GM12878 (cell line): Measurements from ENCODE around the gene CDON. TPM values are rescaled to one million over a fixed set of nuclear protein-coding genes. Genes with fewer than 3 reads are reported as not detected.

Experiments
- ATAC-seq: fragments of 200-7000 bp; cut with Tn5 transposase; 3 replicates; pipeline ENCODE4 v1.9.1; 2020; ENCODE audit warnings: mild to moderate bottlenecking, moderate library complexity
- BruUV-seq: library from RNA; stranded (reverse); fragments of 400-500 nt; replicated peaks from 2 replicates; lab custom pipeline; 2021; lab: Mats Ljungman, UMichigan
- CTCF ChIA-PET: fragments of 300-600 bp; sonication (Branson Sonifier 250); formaldehyde crosslinking; extraction: SDS; loops from one replicate; lab custom pipeline; 2021; ENCODE audit warnings: inconsistent platforms; lab: Yijun Ruan, JAX
- POLR2A ChIA-PET: fragments of 350-600 bp; formaldehyde crosslinking; extraction: SDS; loops from one replicate; lab custom pipeline; 2021; ENCODE audit warnings: inconsistent platforms; lab: Charles Lee
- RAD21 ChIA-PET: fragments of 300-600 bp; sonication (Branson Sonifier 250); formaldehyde crosslinking; loops from one replicate; lab custom pipeline; 2023; ENCODE audit warnings: antibody characterized with exemption; ENCODE audit not compliant: unreplicated experiment; lab: Charles Lee
- SMC1A ChIA-PET: fragments of 300-600 bp; sonication (Branson Sonifier 250); formaldehyde crosslinking; loops from one replicate; lab custom pipeline; 2023; ENCODE audit not compliant: unreplicated experiment, uncharacterized antibody; lab: Charles Lee
- DNase-seq: peaks from one replicate; pipeline ENCODE4 v3.0.0-alpha.2; 2011; ENCODE audit warnings: low read depth, low spot score
- FAIRE-seq: peaks from 3 replicates; lab custom pipeline; 2011; peaks lifted over from hg19 to GRCh38; lab: Jason Lieb, UNC
- H2AFZ ChIP-seq: 2 replicates; pipeline ENCODE4 v1.6.0; 2011; ENCODE audit warnings: low read depth, low read length, control low read depth; ENCODE audit not compliant: control insufficient read depth
- H3K27ac ChIP-seq: 2 replicates; pipeline ENCODE4 v1.5.1; 2011; ENCODE audit warnings: control low read depth; ENCODE audit not compliant: control insufficient read depth, insufficient read depth
- H3K27me3 ChIP-seq, 2 experiments: replicated peaks in 1 of 2; 2 replicates each; pipeline versions ENCODE4 v1.6.0 to v1.6.1; 2011; ENCODE audit warnings: low read length in 1 of 2; ENCODE audit not compliant: control insufficient read depth in 2 of 2, insufficient read depth in 2 of 2
- H3K36me3 ChIP-seq, 2 experiments: 2 replicates each; pipeline ENCODE4 v1.5.1; 2011; ENCODE audit warnings: low read length in 1 of 2; ENCODE audit not compliant: control insufficient read depth in 2 of 2, insufficient read depth in 2 of 2
- H3K4me1 ChIP-seq: 2 replicates; pipeline ENCODE4 v1.6.1; 2011; ENCODE audit warnings: mild to moderate bottlenecking, low read length, moderate library complexity, mixed read lengths; ENCODE audit not compliant: control insufficient read depth, insufficient read depth
- H3K4me2 ChIP-seq: 2 replicates; pipeline ENCODE4 v1.6.0; 2011; ENCODE audit warnings: control low read depth; ENCODE audit not compliant: control insufficient read depth, insufficient read depth
- H3K4me3 ChIP-seq: fragments of 200-600 bp; sonication (generic); 2 replicates; pipeline ENCODE4 v1.5.1; 2016
- H3K79me2 ChIP-seq: 2 replicates; pipeline ENCODE4 v1.6.0; 2011; ENCODE audit warnings: low read length; ENCODE audit not compliant: control insufficient read depth, insufficient read depth
- H3K9ac ChIP-seq: 2 replicates; pipeline ENCODE4 v1.8.0; 2011; ENCODE audit warnings: low read length, control low read depth, mixed read lengths; ENCODE audit not compliant: control insufficient read depth, insufficient read depth
- H3K9me3 ChIP-seq: replicated peaks from 3 replicates; pipeline ENCODE4 v1.5.1; 2011; ENCODE audit warnings: mild to moderate bottlenecking, low read length; ENCODE audit not compliant: control insufficient read depth, insufficient read depth
- H4K20me1 ChIP-seq: 2 replicates; pipeline ENCODE4 v1.6.0; 2011; ENCODE audit not compliant: control insufficient read depth, insufficient read depth
- BRCA1 ChIP-seq: IDR thresholded peaks from 2 replicates; pipeline ENCODE4 v1.6.1; 2011; ENCODE audit warnings: low read depth, low read length, improper control_type of control experiment
- CHD1 ChIP-seq: IDR thresholded peaks from 2 replicates; pipeline ENCODE4 v1.6.1; 2012; ENCODE audit warnings: low read depth, low read length, improper control_type of control experiment
- DPF2 ChIP-seq: fragments of 450-650 bp; IDR thresholded peaks from 2 replicates; pipeline ENCODE4 v1.6.1; 2017; ENCODE audit warnings: mild to moderate bottlenecking
- ETV6 ChIP-seq, 2 experiments: fragments of 450-650 bp in 1 of 2; IDR thresholded peaks in 1 of 2; conservative IDR thresholded peaks in 1 of 2; 2 replicates each; pipeline ENCODE4 v1.6.1; 2014; ENCODE audit warnings: antibody characterized with exemption in 1 of 2, borderline replicate concordance in 1 of 2, low read depth in 1 of 2, mild to moderate bottlenecking in 1 of 2, moderate library complexity in 1 of 2
- KLF5 ChIP-seq: fragments of 450-650 bp; IDR thresholded peaks from 2 replicates; pipeline ENCODE4 v1.6.1; 2014; ENCODE audit warnings: mild to moderate bottlenecking; ENCODE audit not compliant: partially characterized antibody
- NFXL1 ChIP-seq: fragments of 450-650 bp; IDR thresholded peaks from 2 replicates; pipeline ENCODE4 v1.6.1; 2017; ENCODE audit warnings: antibody characterized with exemption, mild to moderate bottlenecking, borderline replicate concordance
- NFYA ChIP-seq: IDR thresholded peaks from 2 replicates; pipeline ENCODE4 v1.6.1; 2011; ENCODE audit warnings: low read depth, mild to moderate bottlenecking, low read length, improper control_type of control experiment, borderline replicate concordance
- SIN3A ChIP-seq: IDR thresholded peaks from 2 replicates; pipeline ENCODE4 v1.6.1; 2012; ENCODE audit warnings: low read depth, low read length, improper control_type of control experiment
- SMC3 ChIP-seq: IDR thresholded peaks from 2 replicates; pipeline ENCODE4 v1.6.1; 2011; ENCODE audit warnings: low read length, improper control_type of control experiment, borderline replicate concordance
- SRF ChIP-seq, 2 experiments: IDR thresholded peaks; 2 replicates each; pipeline ENCODE4 v1.6.1; 2011; ENCODE audit warnings: low read depth in 2 of 2, low read length in 2 of 2, mild to moderate bottlenecking in 1 of 2, moderate library complexity in 1 of 2
- TCF3 ChIP-seq: IDR thresholded peaks from 2 replicates; pipeline ENCODE4 v1.6.1; 2012; ENCODE audit warnings: low read depth, mild to moderate bottlenecking, low read length, borderline replicate concordance; ENCODE audit not compliant: insufficient read depth
- WGBS: methylation state at CpG from one replicate; pipeline ENCODE4 v1.1.6; 2016; ENCODE audit warnings: low lambda C conversion rate; ENCODE audit not compliant: insufficient replicate concordance, insufficient coverage; ENCODE audit errors: missing lambda C conversion rate; 5-methylcytosine and 5-hydroxymethylcytosine counted together
- in situ Hi-C: fragments of 300-500 bp; cut with MboI; formaldehyde crosslinking; loops from 9 replicates; pipeline ENCODE4 v1.14.3; 2018; ENCODE audit warnings: mixed read lengths
- intact Hi-C: fragments of 100-400 bp; cut with micrococcal nuclease; formaldehyde crosslinking; loops from one replicate; pipeline ENCODE4 v1.14.2; 2022; ENCODE audit not compliant: unreplicated experiment
- polyA plus RNA-seq, 11 experiments: library from polyadenylated mRNA; depleted of rRNA in 4 of 11; unstranded in 6 of 11; stranded (reverse) in 5 of 11; fragments of >200 nt; fragmentation: Nextera tagmentation in 4 of 11; fragmentation: Illumina TruSeq in 1 of 11; extraction: Ambion mirVana in 4 of 11; extraction: Trizol in 1 of 11; gene quantifications; 1 replicate in 1 of 11; 2 replicates in 10 of 11; pipeline versions ENCODE4 v1.2.1 to v1.2.3, GENCODE V29; 2011 to 2016; ENCODE audit warnings: inconsistent platforms in 2 of 11, missing spikeins in 2 of 11, low read depth in 1 of 11
- total RNA-seq, 4 experiments: library from RNA; depleted of rRNA in 3 of 4; stranded (reverse); fragments of >200 nt in 3 of 4; fragmentation: Illumina TruSeq in 1 of 4; extraction: Trizol in 1 of 4; gene quantifications; 2 replicates each; pipeline versions ENCODE4 v1.2.1 to v1.2.3, GENCODE V29; 2013 to 2021
- TF ChIP-seq, protein P1 (sequence below): IDR thresholded peaks from 2 replicates; pipeline ENCODE4 v1.6.1; 2012; ENCODE audit warnings: low read depth, low read length, improper control_type of control experiment
- TF ChIP-seq, protein P2 (sequence below): IDR thresholded peaks from 2 replicates; pipeline ENCODE4 v1.6.1; 2011; ENCODE audit warnings: mild to moderate bottlenecking, low read depth, low read length, moderate library complexity; ENCODE audit not compliant: insufficient replicate concordance
- TF ChIP-seq, protein P3 (sequence below): fragments of 450-650 bp; IDR thresholded peaks from 2 replicates; pipeline ENCODE4 v1.6.1; 2017; ENCODE audit warnings: mild to moderate bottlenecking

Gene CDON
- total and polyA plus RNA-seq, 10 of the 15 experiments (the other 5 are each of a cell fraction or from before 2014, with no cell fraction given), result 0.07 to 4.2 (median 0.36) TPM

DNA sequence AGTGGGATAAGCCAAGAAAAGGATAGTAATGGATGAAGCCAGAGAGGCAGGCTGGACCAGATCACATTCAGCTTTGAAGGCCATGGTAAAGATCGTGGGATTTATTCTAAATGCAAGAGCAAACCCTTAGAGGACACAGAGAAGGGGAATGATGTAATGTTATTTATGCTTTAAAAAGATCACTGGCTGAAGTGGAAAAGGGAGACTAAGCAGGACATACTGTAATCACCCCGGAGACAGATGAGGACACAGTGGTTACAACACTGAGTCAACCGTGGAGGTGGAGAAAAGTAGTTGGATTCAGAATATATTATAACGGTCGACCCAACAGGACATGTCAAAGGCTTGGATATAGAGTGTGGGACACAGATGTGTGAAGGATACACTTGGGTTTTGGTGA lies 38.5 kb downstream of the CDON start:
- CTCF ChIA-PET, result no interaction called here
- 22% methylated on average over 5 of the region's 5 CpGs for whole genome bisulfite sequencing

DNA sequence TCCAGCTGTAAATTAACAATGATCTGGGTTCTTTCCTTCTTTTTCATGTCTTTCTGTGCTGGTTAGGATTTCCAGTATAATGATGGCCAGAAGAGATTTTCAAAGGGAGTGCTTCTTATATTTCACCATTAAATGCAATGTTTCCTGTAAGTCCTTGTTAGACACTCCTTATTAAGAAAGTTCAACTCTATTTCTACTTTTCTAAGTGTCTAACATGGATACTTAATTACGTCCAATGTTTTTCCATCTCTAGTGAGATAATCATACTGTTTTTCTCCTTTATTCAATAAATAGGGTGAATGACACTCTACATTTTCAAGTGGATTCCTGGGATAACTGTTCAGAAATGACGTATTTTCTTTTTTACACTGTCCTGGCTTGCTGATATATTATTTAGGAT lies 49.8 kb downstream of the CDON start:
- BruUV-seq, result no TSS peak
- DNase-seq (no peak), ATAC-seq (no peak), FAIRE-seq (no peak)
- H3K4me3 ChIP-seq, result no peak overlapping the region
- H3K27me3 ChIP-seq, result 0 out of 4 replicates have a peak, but pooled peaks cover 0 to 4% of the 10 kb centered on the region in 2 experiments
- SMC1A ChIA-PET, result no interaction called here
- no peaks in the 10 kb centered on the region for H3K9me3 ChIP-seq
- no peak overlapping the region for H2AFZ ChIP-seq
- H4K20me1 ChIP-seq, result no peaks in the 10 kb centered on the region; the same call in 1 of the 2 replicates
- no peaks in the 10 kb centered on the region for H3K79me2 ChIP-seq
- H3K4me2 ChIP-seq, result no peak overlapping the region
- POLR2A ChIA-PET, result no interaction called here
- intact Hi-C loops, result no loop called here
- no peak overlapping the region for H3K9ac ChIP-seq
- RAD21 ChIA-PET, result no interaction called here
- in situ Hi-C loops, result no loop called here
- no peaks in the 10 kb centered on the region for H3K36me3 ChIP-seq
- CTCF ChIA-PET, result no interaction called here
- H3K4me1 ChIP-seq, result no peaks in the 10 kb centered on the region
- H3K27ac ChIP-seq, result no peak overlapping the region
- WGBS, result 41% methylated on average over 2 of the region's 2 CpGs
- no peak for TF ChIP-seq SMC3
- TF ChIP-seq KLF5, result no peak
- TF ChIP-seq NFXL1, result no peak
- TF ChIP-seq, protein P1, sequence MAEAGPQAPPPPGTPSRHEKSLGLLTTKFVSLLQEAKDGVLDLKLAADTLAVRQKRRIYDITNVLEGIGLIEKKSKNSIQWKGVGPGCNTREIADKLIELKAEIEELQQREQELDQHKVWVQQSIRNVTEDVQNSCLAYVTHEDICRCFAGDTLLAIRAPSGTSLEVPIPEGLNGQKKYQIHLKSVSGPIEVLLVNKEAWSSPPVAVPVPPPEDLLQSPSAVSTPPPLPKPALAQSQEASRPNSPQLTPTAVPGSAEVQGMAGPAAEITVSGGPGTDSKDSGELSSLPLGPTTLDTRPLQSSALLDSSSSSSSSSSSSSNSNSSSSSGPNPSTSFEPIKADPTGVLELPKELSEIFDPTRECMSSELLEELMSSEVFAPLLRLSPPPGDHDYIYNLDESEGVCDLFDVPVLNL, result no peak
- no peak for TF ChIP-seq CHD1
- no peak for TF ChIP-seq TCF3
- no peak for TF ChIP-seq DPF2
- TF ChIP-seq, protein P2, sequence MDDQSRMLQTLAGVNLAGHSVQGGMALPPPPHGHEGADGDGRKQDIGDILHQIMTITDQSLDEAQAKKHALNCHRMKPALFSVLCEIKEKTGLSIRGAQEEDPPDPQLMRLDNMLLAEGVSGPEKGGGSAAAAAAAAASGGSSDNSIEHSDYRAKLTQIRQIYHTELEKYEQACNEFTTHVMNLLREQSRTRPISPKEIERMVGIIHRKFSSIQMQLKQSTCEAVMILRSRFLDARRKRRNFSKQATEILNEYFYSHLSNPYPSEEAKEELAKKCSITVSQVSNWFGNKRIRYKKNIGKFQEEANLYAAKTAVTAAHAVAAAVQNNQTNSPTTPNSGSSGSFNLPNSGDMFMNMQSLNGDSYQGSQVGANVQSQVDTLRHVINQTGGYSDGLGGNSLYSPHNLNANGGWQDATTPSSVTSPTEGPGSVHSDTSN, result no peak
- TF ChIP-seq ETV6 (conservative IDR thresholded peaks at IDR 0.05 in 1 of 2, IDR thresholded peaks at IDR 0.05 in 1 of 2; ENCODE audit: borderline replicate concordance in 1 of 2, low read depth in 1 of 2), result no peak

More for the DNA sequence above, 38.5 kb downstream of the CDON start:
- ATAC-seq (no peak), FAIRE-seq (no peak), DNase-seq (no peak)
- H3K36me3 ChIP-seq, result no peaks in the 10 kb centered on the region
- H3K27me3 ChIP-seq, result no peaks in the 10 kb centered on the region; a peak in 1 of 4 replicates
- H4K20me1 ChIP-seq, result no peaks in the 10 kb centered on the region
- H3K4me2 ChIP-seq, result no peak overlapping the region
- BruUV-seq, result no TSS peak
- H3K9me3 ChIP-seq, result no peaks in the 10 kb centered on the region
- no peak overlapping the region for H3K4me3 ChIP-seq
- H3K4me1 ChIP-seq, result no peaks in the 10 kb centered on the region
- ChIA-PET RAD21 (no interaction called here), POLR2A (no interaction called here)
- H2AFZ ChIP-seq, result no peak overlapping the region
- H3K27ac ChIP-seq, result no peak overlapping the region
- intact Hi-C loops (no loop called here), in situ Hi-C loops (no loop called here)
- H3K79me2 ChIP-seq, result no peaks in the 10 kb centered on the region
- no peak overlapping the region for H3K9ac ChIP-seq
- TF ChIP-seq BRCA1 (no peak), NFYA (no peak), SIN3A (no peak), SRF (IDR thresholded peaks at IDR 0.05; ENCODE audit: low read depth in 2 of 2, low read length in 2 of 2) (no peak)
- TF ChIP-seq, protein P3, sequence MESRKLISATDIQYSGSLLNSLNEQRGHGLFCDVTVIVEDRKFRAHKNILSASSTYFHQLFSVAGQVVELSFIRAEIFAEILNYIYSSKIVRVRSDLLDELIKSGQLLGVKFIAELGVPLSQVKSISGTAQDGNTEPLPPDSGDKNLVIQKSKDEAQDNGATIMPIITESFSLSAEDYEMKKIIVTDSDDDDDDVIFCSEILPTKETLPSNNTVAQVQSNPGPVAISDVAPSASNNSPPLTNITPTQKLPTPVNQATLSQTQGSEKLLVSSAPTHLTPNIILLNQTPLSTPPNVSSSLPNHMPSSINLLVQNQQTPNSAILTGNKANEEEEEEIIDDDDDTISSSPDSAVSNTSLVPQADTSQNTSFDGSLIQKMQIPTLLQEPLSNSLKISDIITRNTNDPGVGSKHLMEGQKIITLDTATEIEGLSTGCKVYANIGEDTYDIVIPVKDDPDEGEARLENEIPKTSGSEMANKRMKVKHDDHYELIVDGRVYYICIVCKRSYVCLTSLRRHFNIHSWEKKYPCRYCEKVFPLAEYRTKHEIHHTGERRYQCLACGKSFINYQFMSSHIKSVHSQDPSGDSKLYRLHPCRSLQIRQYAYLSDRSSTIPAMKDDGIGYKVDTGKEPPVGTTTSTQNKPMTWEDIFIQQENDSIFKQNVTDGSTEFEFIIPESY, result no peak
- TF ChIP-seq, all 136 proteins: peak for 0
- SMC1A ChIA-PET, result interaction anchor here (1.7 kb wide), 1 partner anchor 81 kb away, joined by 3 read pairs; no protein-coding TSS in a partner anchor
